GM19468 (cell line): ENCODE measurements around the gene PSMC1.

ENCODE experiments used
- ATAC-seq: cut with Tn5 transposase; IDR thresholded peaks from one replicate; pipeline ENCODE4 v1.9.1; 2021; ENCODE audit warnings: mild to moderate bottlenecking, moderate library complexity, moderate number of reproducible peaks; ENCODE audit not compliant: unreplicated experiment; ENCODE audit errors: extremely low read depth

The PSMC1 gene

DNA sequence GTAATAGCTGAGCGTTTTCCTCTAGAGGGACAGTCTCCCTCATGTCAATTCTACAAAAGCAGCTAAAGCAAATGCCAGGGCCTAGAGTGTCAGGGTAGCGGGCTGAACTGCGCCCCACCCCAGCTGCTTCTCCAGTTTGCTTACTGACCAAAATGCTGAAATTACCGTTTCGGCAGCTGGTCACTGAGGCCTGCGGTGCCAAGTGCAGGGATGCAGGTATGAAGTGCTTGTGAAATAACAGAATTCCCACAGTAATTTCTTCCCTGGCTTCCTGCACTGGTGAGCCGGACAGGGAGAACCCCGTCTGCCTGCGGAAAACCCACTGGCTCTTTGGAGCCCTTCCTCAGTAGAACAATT, 19.1 kb downstream of the PSMC1 start:
- ATAC-seq, result no peak

DNA sequence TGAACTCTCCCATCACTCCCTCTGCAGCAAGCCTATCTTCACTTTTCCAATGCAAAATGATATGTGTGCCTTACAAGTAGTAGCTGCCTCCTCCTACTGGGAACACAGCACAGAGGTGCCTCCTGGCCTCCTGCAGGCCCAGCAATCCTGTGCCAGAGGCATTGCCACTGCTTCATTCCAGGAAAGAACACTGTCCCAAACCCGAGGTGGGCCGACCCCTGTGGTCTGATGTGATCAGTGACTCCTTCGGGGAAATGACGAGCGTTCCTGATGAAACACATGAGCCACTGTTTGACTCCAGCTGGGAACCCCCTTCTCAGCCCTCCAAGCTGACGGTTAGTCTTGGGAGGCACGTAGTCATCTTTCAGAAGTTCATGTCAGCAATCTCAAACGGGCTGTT, 19.5 kb downstream of the PSMC1 start:
- no peak for ATAC-seq

DNA sequence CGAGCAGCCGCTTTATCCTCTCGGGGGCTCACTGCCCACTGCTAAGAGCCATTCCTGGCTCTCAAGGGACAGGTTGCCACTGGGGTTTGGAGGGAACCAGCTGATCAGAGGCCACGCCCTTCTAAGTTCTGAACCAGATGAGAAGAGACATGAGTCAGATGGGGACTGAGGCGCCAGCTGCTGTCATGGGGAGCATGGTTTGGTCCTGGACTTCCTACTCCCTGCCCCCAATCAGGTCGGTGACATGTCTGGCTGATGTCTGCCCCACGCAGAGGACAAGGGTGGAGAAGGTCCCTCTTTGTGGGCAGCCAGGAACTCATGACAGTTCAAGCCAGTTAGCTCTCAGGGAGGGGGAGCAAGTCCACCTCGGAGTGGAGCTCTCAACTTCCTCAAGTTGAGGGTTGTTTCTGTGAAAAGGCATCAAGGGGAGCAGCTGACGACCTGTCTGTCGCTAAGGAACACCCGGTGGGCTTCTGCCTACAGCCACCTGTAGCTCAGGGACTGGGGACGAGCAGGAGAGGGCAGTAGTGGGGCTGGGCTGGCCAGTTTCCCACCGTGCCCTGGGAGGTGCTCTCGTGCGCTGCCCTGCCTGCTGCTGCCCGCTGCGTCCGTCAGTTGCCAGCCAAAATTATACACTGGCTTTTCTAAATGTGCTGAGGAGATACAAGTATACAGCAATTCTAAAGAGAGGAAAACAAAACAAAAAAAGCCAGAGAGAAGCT, 20.5 kb downstream of the PSMC1 start:
- no peak for ATAC-seq

DNA sequence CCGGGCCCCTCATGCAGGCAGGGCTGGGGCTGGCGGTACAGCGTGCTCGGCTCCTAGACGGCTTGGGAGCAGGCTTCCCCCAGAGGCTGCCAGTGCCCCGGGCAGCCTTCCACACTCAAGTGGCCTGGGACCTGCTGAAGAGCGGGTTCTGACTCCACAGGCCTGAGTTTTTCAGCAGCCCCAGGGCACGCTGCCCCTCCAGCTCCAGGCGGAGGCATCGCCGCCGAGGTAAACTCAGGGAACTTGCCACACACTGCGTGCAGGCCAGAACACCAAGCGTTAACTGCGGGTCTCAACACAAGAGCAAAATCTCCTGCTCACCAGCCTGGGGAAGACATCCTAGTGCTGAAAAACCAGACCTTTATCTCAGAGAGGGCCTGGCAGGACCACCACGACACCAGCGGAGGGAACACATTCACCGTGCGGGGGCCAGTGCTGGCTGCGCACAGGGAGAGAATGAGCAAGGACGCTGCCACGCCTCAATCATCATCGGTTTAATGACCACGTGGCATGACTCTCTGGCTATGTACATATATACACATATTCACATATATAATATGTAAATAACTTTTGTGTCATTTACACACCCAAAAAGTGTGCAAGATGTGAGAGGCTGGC, 21.3 kb downstream of the PSMC1 start:
- no peak for ATAC-seq

DNA sequence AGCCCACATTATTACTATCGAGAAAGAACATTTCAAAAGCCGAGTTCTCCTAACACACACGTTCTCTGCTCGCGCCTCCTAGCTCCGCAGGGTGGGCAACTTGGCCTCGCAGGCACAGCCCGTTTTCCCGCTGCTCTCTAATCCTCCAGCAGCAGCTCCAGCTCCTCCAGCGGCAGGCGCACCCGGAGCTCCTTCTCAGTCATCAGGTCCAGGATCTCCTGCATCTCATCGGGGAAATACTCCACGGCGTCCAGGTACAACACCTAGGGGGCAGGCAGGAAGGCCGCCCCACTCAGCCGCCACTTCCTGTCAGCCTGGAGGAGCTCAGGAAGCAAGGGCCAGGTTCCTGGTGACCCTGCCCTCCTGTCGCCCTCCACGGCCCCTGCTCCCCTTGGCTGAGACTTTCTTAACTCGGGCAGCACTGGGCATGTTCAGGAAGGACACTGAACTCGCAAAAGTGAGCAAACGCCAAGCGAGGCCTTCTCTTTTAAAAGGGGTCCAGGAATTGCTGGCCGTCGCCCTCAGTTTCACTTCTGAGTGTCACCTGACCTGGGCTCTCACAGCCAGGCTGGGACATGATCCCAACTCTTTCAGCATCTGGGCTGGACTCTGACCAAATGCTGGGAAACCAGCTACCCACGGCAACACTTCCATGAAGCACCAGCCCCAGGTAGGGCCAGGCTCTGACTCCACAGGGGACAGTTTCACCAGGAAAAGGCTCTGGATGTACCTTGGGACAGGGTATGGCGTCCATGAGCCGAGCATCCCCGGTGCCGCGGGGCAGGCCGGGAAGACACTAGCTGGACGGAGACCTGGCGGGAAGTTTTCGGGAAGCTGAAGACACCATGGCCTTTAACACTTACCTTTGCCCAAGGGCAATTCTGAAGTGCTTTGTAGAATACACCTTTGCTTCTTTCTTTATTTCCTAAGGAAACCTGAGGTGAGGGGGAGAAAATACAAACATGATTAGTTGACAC, 22.1 kb downstream of the PSMC1 start:
- no peak for ATAC-seq

DNA sequence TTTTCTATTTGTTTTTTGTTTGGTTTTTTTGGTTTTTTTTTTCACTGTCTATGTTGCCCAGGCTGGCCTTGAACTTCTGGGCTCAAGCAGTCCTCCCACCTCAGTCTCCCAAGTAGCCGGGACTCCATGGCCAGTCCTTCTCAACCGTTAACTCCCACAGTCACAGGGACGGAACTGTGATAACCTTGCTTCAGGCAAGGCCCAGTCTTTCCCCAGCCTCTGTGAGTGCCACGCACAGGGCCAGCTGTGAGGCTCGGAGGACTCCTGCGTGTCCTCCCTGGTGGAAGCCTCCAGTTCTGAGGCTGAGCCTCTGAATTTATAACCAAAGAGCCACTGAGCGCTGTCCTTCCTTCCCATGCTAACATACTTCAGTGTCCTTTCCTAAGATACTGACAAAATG, 23.7 kb downstream of the PSMC1 start:
- ATAC-seq, result no peak

DNA sequence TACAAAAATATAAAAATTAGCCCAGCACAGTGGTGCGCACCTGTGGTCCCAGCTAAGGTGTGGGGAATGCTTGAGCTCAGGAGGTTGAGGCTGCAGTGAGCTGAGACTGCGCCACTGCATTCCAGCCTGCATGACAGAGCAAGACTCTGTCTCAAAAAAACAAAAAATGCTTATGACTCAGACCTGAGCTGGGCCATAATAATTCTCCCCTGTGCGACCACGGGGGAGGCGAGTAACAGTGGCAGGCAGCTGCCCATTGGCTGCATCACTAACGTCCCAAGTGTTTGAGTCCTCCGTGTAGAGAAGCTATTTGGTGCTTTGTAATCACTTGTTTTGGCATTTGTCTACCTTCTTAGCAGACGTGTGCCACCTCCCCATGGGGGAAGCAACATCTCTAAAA, 24.9 kb downstream of the PSMC1 start:
- ATAC-seq, result no peak

DNA sequence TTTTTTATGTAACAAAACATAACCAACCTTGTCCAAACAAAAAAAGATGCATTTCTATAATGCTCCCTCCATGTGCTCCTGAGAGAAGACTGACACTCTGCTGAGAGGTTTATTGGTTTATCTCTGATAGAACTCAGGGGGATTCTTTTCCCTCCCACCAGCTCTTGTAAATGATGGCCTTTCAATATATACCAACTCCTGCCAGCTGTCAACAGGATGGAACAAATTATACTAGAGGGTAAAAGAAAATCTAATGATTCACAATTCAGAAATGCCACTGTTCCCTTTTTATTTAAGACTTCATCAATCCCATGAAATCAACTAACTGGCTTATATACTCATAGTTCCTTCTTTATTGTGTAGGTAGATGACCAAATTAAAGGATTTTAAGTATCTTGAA, 25.4 kb downstream of the PSMC1 start:
- no peak for ATAC-seq

DNA sequence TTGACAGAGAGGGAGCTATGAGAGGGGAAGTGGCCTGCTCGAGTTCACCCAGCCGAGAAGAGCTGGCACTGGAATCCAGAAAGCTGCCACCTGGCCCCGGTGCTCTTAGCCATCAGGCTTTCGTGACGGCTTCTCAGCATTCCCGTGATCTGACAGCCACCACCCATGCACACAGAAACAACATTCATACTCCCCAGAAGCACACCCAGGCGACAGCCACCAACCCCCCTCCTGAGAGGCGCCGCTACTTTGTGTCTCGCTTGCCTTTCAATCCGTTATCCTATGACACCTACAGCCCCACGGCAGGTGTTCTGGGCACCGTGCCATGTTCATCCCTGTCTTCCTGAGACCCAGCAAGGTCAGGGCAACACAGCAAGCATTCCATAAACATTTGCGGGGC, 31.4 kb downstream of the PSMC1 start:
- ATAC-seq, result no peak

DNA sequence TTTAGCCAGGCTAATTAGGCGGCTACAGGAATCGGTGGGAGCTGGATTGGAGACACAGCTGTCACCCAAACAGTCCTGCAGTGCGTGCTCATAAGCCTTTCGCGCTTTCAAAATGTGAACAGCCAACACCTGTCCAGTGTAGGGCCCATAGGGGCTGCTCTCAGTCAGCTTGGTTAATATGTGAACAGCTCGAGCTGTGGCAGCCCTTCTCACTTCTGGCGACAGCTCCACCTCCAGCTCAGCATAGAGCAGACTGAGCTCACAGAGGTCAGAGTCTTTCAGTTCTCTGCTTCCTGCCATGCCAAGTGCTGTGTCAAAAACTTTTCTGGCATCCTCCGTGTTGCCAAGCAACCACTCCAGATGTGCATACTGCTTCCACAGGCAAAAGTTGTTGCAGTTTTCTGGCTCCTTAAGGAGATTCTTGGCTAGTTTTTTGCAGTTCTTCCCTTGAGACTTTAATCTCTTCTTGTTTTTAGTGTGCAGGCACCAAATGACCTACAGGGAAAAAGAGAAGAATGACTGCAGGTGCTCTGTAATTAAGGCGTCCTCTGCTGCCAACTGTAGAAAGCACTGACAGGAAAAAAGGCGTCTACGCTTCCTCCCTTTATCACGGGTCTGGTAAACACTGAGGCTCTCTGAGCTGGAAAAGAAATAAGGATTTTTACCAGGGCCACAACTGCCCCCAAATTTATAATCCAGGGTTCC, 32.5 kb downstream of the PSMC1 start:
- peak; percentile 88 for ATAC-seq

DNA sequence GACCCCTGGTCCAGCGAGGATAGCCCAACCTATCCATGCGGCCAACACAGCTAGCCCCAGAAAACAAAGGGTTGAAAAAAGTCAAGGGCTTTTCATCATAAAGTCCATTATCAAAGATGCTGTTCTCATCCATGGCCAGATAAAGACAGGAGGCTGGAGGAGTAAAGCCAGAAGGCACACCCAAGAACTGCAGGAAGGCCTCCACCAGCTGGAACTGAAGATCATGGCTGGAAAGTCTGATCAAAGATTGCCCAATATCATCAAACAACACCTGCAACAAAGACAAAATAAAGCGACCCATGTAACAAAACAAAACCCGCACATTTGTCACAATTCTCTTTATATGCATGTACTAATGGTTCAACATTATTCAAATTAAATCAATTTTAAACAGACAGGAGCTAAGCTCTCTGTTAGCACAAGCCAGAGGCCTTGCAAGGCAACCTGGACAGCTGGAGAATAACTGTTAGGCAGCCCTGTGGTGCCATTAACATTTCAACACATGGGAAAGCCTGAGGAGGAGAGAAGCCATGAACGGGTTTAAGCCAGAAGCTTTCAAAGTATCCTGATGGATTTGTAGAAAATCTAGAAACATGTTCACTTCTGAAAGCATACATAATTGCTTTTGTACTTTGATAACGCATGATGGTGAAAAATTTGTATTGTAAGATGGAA, 34.1 kb downstream of the PSMC1 start:
- ATAC-seq, result no peak

DNA sequence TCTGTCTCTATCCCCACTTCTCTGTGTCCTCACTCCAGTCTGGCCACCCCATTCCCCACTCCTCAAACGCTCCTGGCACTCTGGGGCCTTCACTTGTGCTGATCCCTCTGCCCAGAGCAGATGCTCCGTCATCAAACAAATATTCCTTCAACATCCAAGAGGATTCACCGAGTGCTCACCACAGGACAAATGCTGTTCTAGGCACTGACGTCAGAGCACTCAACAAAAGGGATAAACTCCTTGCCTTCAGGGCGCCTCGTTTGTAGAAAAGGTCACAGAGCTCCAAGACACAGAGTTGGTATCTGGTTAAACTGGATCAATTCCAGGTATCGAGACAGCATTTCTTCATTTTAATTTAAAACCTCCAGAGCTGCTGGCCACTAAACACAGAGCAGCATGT, 35.3 kb downstream of the PSMC1 start:
- no peak for ATAC-seq

DNA sequence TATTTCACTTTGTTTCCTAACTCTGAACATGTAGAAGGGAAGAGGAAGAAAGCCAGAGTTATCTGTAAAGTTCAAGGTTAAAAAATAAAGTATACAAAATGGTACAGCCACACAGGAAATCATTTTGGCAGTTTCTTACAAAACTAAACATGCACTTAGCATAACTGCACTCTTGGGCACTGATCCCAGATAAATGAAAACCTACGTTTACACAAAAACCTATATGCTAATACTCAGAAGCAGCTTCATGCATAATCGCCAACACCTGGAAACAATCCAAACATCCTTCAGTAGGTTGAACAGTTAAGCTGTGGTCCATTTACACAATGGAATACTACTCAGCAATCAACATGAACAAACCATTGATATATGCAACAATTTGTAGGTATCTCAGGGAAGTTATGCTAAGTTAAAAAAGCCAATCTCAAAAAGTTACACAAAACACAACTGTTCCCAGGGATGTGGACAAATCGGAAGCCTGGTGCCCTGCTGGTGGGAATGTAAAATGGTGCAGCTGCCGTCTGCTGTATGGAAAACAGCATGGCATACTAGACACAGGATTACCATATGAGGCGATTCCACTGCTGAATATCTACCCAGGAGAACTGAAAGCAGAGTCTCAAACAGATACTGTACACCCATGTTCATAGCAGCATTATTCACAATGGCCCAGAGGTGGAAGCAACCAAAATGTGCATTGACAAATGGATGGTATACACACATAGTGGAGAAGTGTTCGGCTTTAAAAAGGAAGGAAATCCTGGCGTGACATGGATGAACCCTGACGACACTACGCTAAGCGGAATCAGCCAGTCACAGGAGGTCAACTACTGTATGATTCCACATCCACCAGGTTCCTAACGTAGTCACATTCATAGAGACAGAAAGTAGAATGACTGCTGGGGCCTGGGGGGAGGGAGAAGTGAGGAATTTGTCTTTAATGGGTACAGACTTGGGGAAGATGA, 37.7 kb downstream of the PSMC1 start:
- ATAC-seq, result no peak

DNA sequence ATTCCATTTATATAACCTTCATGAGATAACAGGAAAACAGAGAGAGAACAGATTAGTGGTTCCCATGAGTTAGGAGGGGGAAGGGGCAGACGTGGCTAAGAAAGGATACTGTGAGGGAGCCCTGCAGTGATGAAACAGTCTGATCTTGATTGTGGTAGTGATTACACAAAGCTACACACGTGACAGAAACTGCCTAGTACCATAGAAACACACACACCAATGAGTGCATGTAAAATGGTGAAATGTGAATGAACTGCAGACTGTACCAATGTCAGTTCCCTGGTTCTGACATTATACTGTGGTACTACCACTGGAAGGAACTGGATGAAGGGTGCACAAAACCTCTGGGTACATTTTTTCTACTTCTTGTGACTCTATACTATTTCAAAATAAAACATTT, 38.5 kb downstream of the PSMC1 start:
- ATAC-seq, result no peak

DNA sequence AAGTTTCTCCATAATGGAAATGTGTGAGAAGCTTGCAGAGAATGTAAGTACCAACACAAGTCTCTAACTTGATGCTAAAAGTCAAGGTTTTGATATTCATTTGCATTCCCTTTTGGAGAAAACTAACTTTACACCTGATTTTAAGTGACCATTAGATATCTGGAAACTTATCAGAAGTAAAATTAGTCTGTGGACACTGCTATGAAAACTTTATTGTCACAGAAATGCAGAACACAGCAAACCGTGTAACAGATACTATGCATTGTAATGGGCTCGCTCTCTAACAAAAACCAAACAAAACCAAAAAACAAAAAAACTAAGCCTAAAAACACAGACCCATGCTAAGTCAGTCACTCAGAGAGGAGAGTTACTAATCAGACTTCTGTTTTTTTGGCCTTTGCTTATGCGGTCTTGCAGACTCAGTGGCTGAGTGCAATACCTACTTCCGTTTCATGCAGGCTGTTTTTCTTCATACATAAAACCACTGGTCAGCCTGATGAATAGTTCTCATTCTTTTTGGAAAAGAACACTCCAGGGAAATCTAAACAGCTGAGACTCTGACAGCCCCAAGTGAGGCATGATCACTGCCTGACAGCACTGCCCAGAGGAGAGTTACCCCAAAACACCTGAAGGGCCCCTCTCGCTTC, 39.6 kb downstream of the PSMC1 start:
- ATAC-seq, result no peak

DNA sequence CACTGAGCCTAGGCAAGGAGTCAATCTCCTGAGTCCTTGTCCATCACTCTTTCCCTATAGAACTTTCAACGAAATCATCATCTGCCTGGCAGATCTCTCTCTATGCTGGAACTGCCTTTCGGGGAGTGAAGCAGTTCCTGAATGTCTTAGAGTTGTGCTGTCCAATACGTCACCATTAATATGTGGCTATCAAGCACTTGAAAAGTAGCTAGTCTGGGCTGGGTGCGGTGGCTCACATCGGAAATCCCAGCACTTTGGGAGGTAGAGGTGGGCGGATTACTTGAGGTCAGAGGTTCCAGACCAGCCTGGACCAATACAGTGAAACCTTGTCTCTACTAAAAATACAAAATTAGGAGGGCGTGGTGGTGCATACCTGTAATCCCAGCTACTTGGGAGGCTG, 40.3 kb downstream of the PSMC1 start:
- no peak for ATAC-seq

DNA sequence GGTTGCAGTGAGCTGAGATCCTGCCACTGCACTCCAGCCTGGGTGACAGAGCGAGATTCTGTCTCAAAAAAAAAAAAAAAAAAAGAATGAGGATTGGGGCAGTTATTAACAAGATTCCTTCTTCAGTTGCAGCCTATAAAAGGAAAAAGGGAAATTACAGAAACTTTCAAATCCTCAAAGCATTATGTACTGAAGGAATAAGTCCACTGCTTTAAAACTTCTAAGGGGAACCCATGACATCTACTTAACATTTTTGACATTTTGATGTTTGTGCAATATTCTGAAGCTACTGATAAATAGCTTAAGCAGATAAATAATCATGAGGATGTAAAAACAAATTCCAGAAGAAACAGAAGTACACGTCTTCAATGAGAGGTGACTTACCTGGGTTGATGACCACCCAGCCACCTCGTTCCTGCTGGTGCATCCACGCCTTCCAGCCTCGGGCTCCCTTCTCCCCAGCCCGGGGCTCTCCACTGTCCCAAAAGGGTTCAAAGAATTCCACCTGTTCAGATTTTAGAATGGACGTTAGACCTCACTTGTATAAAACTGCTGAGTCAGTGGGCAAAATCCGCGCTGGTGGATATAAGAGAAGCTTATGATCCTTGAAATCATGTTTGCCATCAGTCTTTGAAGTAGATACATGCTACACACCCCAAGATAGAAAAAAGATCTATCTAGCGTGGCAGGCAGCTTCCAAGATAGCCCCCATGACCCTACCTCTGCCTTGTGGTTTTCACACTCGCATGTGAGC, 41.7 kb downstream of the PSMC1 start:
- ATAC-seq, result no peak

DNA sequence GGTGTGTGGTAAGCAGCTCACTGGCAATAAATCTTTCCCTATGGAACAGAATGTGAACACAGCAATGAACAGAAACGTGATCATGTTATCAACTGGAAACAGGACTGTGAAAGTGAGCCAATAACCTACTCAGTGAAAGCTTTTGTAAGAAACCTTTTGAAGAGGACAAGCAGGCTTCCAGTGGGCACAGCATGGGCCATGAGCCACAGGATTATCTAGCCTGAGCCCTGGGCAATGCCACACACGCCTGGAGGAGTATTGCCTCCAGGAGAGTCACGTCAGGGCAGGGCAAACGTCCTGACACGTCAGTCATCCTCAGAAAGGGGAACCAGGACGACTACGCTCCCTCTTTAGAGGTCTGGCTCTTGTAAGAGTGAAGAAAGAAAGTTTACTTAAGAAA, 43.1 kb downstream of the PSMC1 start:
- ATAC-seq, result no peak
